ENCODE data around the gene CFAP91.

The CFAP91 gene

GRCh38 chr3:119715105-119715504, 12.3 kb downstream of the CFAP91 start:
- TF ChIP-seq, protein P1, sequence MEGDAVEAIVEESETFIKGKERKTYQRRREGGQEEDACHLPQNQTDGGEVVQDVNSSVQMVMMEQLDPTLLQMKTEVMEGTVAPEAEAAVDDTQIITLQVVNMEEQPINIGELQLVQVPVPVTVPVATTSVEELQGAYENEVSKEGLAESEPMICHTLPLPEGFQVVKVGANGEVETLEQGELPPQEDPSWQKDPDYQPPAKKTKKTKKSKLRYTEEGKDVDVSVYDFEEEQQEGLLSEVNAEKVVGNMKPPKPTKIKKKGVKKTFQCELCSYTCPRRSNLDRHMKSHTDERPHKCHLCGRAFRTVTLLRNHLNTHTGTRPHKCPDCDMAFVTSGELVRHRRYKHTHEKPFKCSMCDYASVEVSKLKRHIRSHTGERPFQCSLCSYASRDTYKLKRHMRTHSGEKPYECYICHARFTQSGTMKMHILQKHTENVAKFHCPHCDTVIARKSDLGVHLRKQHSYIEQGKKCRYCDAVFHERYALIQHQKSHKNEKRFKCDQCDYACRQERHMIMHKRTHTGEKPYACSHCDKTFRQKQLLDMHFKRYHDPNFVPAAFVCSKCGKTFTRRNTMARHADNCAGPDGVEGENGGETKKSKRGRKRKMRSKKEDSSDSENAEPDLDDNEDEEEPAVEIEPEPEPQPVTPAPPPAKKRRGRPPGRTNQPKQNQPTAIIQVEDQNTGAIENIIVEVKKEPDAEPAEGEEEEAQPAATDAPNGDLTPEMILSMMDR (IDR thresholded peaks at IDR 0.05), result no peak

- TF ChIP-seq, protein P1 (IDR thresholded peaks at IDR 0.05), result no peak
These were observed 14.2 kb downstream of the CFAP91 start for GRCh38 chr3:119716998-119717397.

- TF ChIP-seq, protein P1 (IDR thresholded peaks at IDR 0.05), result no peak
These were observed 14.7 kb downstream of the CFAP91 start for GRCh38 chr3:119717520-119717919.

DNA sequence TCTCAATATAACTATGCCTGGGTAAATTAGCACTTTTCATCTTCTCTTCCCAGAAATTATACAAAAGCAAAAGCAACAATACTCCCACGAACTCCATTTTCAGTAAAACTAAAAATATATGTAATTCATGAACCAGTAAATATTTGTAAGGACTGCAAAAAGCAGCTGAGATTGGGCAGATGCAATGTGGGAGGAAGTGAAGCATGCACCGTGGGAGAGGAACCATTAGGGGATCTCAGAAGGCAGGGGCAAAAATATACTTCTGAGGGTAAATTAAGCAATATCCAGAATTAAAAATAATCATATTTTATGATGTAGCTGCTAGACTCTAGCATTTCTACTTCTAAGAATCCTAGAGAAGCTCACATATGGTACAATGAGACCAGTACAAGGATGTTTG, 20.2 kb downstream of the CFAP91 start:
- TF ChIP-seq, protein P1 (IDR thresholded peaks at IDR 0.05), result no peak

- TF ChIP-seq, protein P1 (IDR thresholded peaks at IDR 0.05), result no peak
These were observed 24.1 kb downstream of the CFAP91 start for GRCh38 chr3:119726909-119727308.

GRCh38 chr3:119729996-119730395, 27.2 kb downstream of the CFAP91 start:
- TF ChIP-seq, protein P1 (IDR thresholded peaks at IDR 0.05), result no peak

GRCh38 chr3:119731560-119732343, 28.9 kb downstream of the CFAP91 start:
- TF ChIP-seq, protein P1 (IDR thresholded peaks at IDR 0.05), result no peak

All from LNCAP (cell line).